ENCODE data around the gene KANSL1.

- no peak for TF ChIP-seq CTCF (IDR thresholded peaks at IDR 0.05)
- TF ChIP-seq EZH2 (IDR thresholded peaks at IDR 0.05; ENCODE audit: borderline replicate concordance, insufficient read depth, low read depth, low read length, poor library complexity, severe bottlenecking) = no peak
Measured at GRCh38 chr17:46197530-46197929, 4.3 kb upstream of the KANSL1 start.
